ENCODE data around the gene SNRNP200.

Gene SNRNP200

DNA sequence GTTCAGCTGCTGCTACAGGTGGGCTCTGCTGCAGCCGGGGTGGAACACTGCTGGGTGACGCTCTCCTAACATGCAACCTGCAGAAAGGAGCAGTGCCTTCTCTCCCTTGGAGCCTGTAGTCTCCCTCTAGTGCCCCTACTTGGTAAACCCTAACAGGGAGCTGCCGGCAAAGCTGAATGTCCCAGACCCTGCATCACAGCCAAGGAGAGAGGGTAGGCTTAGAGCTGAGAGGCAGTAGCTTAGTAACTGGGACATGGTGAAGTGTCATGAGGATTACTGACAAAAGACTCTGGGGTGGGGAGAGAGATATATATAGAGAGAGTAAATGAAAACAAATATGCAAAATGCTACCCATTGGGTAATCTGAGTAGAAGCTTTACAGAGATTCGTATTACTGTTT lies 40.1 kb upstream of the SNRNP200 start:
- 0 out of 2 replicates have a peak, but pooled peaks have one; percentile 24 for TF ChIP-seq SCRT2 (tag by site-specific recombination; IDR thresholded peaks at IDR 0.05)
- no peak for TF ChIP-seq ZNF350 (tag by site-specific recombination; IDR thresholded peaks at IDR 0.05)
- no peak for TF ChIP-seq ZNF221 (tag by site-specific recombination; IDR thresholded peaks at IDR 0.05; ENCODE audit: borderline replicate concordance)
- no peak for TF ChIP-seq ZNF510 (tag by site-specific recombination; IDR thresholded peaks at IDR 0.05; ENCODE audit: insufficient replicate concordance)
- TF ChIP-seq ZBTB6 (tag by site-specific recombination; IDR thresholded peaks at IDR 0.05): no peak
- no peak for TF ChIP-seq GFI1B (tag by site-specific recombination; IDR thresholded peaks at IDR 0.05)
- TF ChIP-seq OSR2 (tag by site-specific recombination; IDR thresholded peaks at IDR 0.05): no peak
- TF ChIP-seq, protein P1, sequence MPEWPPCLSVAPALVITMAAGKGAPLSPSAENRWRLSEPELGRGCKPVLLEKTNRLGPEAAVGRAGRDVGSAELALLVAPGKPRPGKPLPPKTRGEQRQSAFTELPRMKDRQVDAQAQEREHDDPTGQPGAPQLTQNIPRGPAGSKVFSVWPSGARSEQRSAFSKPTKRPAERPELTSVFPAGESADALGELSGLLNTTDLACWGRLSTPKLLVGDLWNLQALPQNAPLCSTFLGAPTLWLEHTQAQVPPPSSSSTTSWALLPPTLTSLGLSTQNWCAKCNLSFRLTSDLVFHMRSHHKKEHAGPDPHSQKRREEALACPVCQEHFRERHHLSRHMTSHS (tag by site-specific recombination; IDR thresholded peaks at IDR 0.05): no peak
- no peak for TF ChIP-seq ZNF169 (tag by site-specific recombination; IDR thresholded peaks at IDR 0.05)
- TF ChIP-seq ZNF701 (tag by site-specific recombination; IDR thresholded peaks at IDR 0.05): no peak
- peak; percentile 28; the same call in 1 of the 2 replicates for TF ChIP-seq CTCF (tag by site-specific recombination; IDR thresholded peaks at IDR 0.05)
- ChIA-PET CTCF (interaction anchor here (0.7 to 1.7 kb wide), 4 partner anchors 39 to 254 kb away, joined by 3 to 4 read pairs (median 4); partner anchors contain the start of gene ADRA2B), POLR2A (interaction anchor here (0.9 to 1.2 kb wide), 2 partner anchors 10 to 11 kb away, joined by 3 to 4 read pairs; partner anchors contain the start of gene NCAPH)
- Histone ChIP-seq H3K4me1 (ENCODE audit: control insufficient read depth, insufficient read depth, low read length) (peaks cover 17% of the 10 kb centered on the region), H3K27ac (ENCODE audit: extremely low read depth, low read depth, low read length) (no peak overlapping the region), H3K36me3 (ENCODE audit: control insufficient read depth in 2 of 2, insufficient read depth in 1 of 2, low read length in 2 of 2) (peaks cover 68 to 90% of the 10 kb centered on the region in 2 experiments), H3K4me3 (ENCODE audit: low read depth, low read length) (no peak overlapping the region), H3K9me3 (ENCODE audit: control insufficient read depth, insufficient read depth, low read depth, low read length) (no peaks in the 10 kb centered on the region)

GRCh38 chr2:96344011-96344410 lies 38.7 kb upstream of the SNRNP200 start:
- H3K9me3 ChIP-seq (ENCODE audit: control insufficient read depth, insufficient read depth, low read depth, low read length): no peaks in the 10 kb centered on the region
- no peak for TF ChIP-seq GLIS1 (tag by site-specific recombination; IDR thresholded peaks at IDR 0.05)
- TF ChIP-seq ZNF248 (tag by site-specific recombination; IDR thresholded peaks at IDR 0.05): no peak
- TF ChIP-seq ZNF175 (tag by site-specific recombination; IDR thresholded peaks at IDR 0.05): no peak
- TF ChIP-seq ZNF174 (tag by site-specific recombination; IDR thresholded peaks at IDR 0.05): no peak
- TF ChIP-seq ZNF169 (tag by site-specific recombination; IDR thresholded peaks at IDR 0.05): no peak
- no peak for TF ChIP-seq ZNF670 (tag by site-specific recombination; IDR thresholded peaks at IDR 0.05; ENCODE audit: low read depth)
- no peak overlapping the region for H3K4me3 ChIP-seq (ENCODE audit: low read depth, low read length)
- CTCF ChIA-PET: interaction anchor here (0.5 to 1.6 kb wide), 2 partner anchors 63 to 169 kb away, joined by 3 read pairs; no protein-coding TSS in a partner anchor
- peaks cover 17% of the 10 kb centered on the region for H3K4me1 ChIP-seq (ENCODE audit: control insufficient read depth, insufficient read depth, low read length)
- H3K36me3 ChIP-seq (ENCODE audit: control insufficient read depth in 2 of 2, insufficient read depth in 1 of 2, low read length in 2 of 2): peaks cover 67 to 76% of the 10 kb centered on the region in 2 experiments
- H3K27ac ChIP-seq (ENCODE audit: extremely low read depth, low read depth, low read length): no peak overlapping the region
- POLR2A ChIA-PET: interaction anchor here (1.0 kb wide), 1 partner anchor 9 kb away, joined by 4 read pairs; the partner anchor contains the start of gene NCAPH

- H3K4me3 ChIP-seq (ENCODE audit: low read depth, low read length): no peak overlapping the region
- peaks cover 17% of the 10 kb centered on the region for H3K4me1 ChIP-seq (ENCODE audit: control insufficient read depth, insufficient read depth, low read length)
- H3K27ac ChIP-seq (ENCODE audit: extremely low read depth, low read depth, low read length): peak overlapping the region; percentile 44; the same call in 1 of the 2 replicates
- H3K9me3 ChIP-seq (ENCODE audit: control insufficient read depth, insufficient read depth, low read depth, low read length): no peaks in the 10 kb centered on the region
- peaks cover 52 to 62% of the 10 kb centered on the region in 2 experiments for H3K36me3 ChIP-seq (ENCODE audit: control insufficient read depth in 2 of 2, insufficient read depth in 1 of 2, low read length in 2 of 2)
- CTCF ChIA-PET: interaction anchor here (0.5 to 0.9 kb wide), 2 partner anchors 65 to 420 kb away, joined by 3 read pairs; no protein-coding TSS in a partner anchor
- POLR2A ChIA-PET: interaction anchor here (0.5 to 1.3 kb wide), 5 partner anchors 10 to 75 kb away, joined by 3 to 9 read pairs (median 5); partner anchors contain the start of gene SNRNP200
- TF ChIP-seq YY1 (tag by site-specific recombination; IDR thresholded peaks at IDR 0.05) (no peak), ZBTB17 (tag by site-specific recombination; IDR thresholded peaks at IDR 0.05) (peak; percentile 80), ZNF521 (tag by site-specific recombination; IDR thresholded peaks at IDR 0.05) (no peak), ZNF830 (tag by site-specific recombination; IDR thresholded peaks at IDR 0.05; ENCODE audit: low read depth) (no peak), ZNF791 (tag by site-specific recombination; IDR thresholded peaks at IDR 0.05) (no peak), ZNF692 (tag by site-specific recombination; IDR thresholded peaks at IDR 0.05) (0 out of 2 replicates have a peak, but pooled peaks have one; percentile 32), WT1 (tag by site-specific recombination; IDR thresholded peaks at IDR 0.05) (no peak), ZNF366 (tag by site-specific recombination; conservative IDR thresholded peaks at IDR 0.05) (peak; percentile 82), ZNF629 (tag by site-specific recombination; IDR thresholded peaks at IDR 0.05) (peak; percentile 73), ZNF292 (tag by site-specific recombination; IDR thresholded peaks at IDR 0.05; ENCODE audit: borderline replicate concordance, low read depth) (no peak)
Measured at GRCh38 chr2:96342085-96342484, 36.7 kb upstream of the SNRNP200 start.
